IMR-90 (cell line): ENCODE data around the gene CNOT2. TPM values are rescaled to one million over a fixed set of nuclear protein-coding genes. Genes with fewer than 3 reads are reported as not detected.

Experiments
- ATAC-seq: fragments of 200-7000 bp; cut with Tn5 transposase; 2 replicates; pipeline ENCODE4 v1.9.1; 2020; ENCODE audit warnings: low read depth, mild to moderate bottlenecking, moderate library complexity
- BruUV-seq: library from RNA; stranded (reverse); fragments of 400-500 nt; replicated peaks from 2 replicates; lab custom pipeline; 2021; lab: Mats Ljungman, UMichigan
- CTCF ChIA-PET: fragments of 300-600 bp; formaldehyde crosslinking; extraction: SDS; loops from one replicate; lab custom pipeline; 2021; ENCODE audit warnings: antibody characterized with exemption; lab: Yijun Ruan, JAX
- POLR2A ChIA-PET: fragments of 300-600 bp; sonication (Branson Sonifier 250); formaldehyde crosslinking; loops from one replicate; lab custom pipeline; 2022; ENCODE audit warnings: antibody characterized with exemption; ENCODE audit not compliant: unreplicated experiment; lab: Charles Lee
- DNase-seq: peaks from one replicate; pipeline ENCODE4 v3.0.0; 2013
- H2AFZ ChIP-seq: replicated peaks from 2 replicates; pipeline ENCODE3; 2013; ENCODE audit warnings: low read length, mild to moderate bottlenecking; ENCODE audit not compliant: poor library complexity
- H2AK5ac ChIP-seq: 2 replicates; pipeline ENCODE4 v1.6.1; 2013; ENCODE audit warnings: low read depth, low read length, inconsistent platforms
- H2AK9ac ChIP-seq: replicated peaks from 2 replicates; pipeline ENCODE3; 2013; ENCODE audit warnings: mild to moderate bottlenecking, low read depth, low read length, moderate library complexity; ENCODE audit not compliant: poor library complexity
- H2BK120ac ChIP-seq: 2 replicates; pipeline ENCODE4 v1.6.1; 2013; ENCODE audit warnings: low read depth, low read length, inconsistent platforms
- H2BK15ac ChIP-seq: 3 replicates; pipeline ENCODE4 v1.6.1; 2013; ENCODE audit warnings: low read depth, low read length, inconsistent platforms
- H2BK20ac ChIP-seq: 2 replicates; pipeline ENCODE4 v1.6.1; 2013; ENCODE audit warnings: low read depth, mild to moderate bottlenecking, inconsistent platforms, low read length, moderate library complexity
- H2BK5ac ChIP-seq: 2 replicates; pipeline ENCODE4 v1.6.1; 2013; ENCODE audit warnings: mild to moderate bottlenecking, low read depth, low read length, inconsistent platforms; ENCODE audit not compliant: poor library complexity, severe bottlenecking
- H3K14ac ChIP-seq: replicated peaks from 2 replicates; pipeline ENCODE4 v1.6.1; 2013; ENCODE audit warnings: low read depth, low read length, inconsistent platforms
- H3K18ac ChIP-seq: 2 replicates; pipeline ENCODE4 v1.6.1; 2013; ENCODE audit warnings: low read depth, low read length, control low read depth
- H3K23ac ChIP-seq: 2 replicates; pipeline ENCODE4 v1.6.1; 2013; ENCODE audit warnings: low read depth, low read length, inconsistent platforms
- H3K27ac ChIP-seq: 2 replicates; pipeline ENCODE4 v1.5.1; 2013; ENCODE audit warnings: mild to moderate bottlenecking, control low read depth, low read length; ENCODE audit not compliant: insufficient read depth
- H3K27me3 ChIP-seq: 2 replicates; pipeline ENCODE4 v1.6.1; 2013; ENCODE audit warnings: low read length; ENCODE audit not compliant: control insufficient read depth, insufficient read depth
- H3K36me3 ChIP-seq: 2 replicates; pipeline ENCODE4 v1.6.1; 2013; ENCODE audit warnings: low read length, mixed read lengths; ENCODE audit not compliant: control insufficient read depth, insufficient read depth
- H3K4ac ChIP-seq: 2 replicates; pipeline ENCODE4 v1.6.1; 2013; ENCODE audit warnings: low read depth, low read length, inconsistent platforms
- H3K4me1 ChIP-seq: 2 replicates; pipeline ENCODE4 v1.6.1; 2013; ENCODE audit warnings: low read length, mixed read lengths; ENCODE audit not compliant: control insufficient read depth, insufficient read depth
- H3K4me2 ChIP-seq: 2 replicates; pipeline ENCODE4 v1.6.1; 2013; ENCODE audit warnings: low read depth, mild to moderate bottlenecking, control low read depth, low read length, moderate library complexity
- H3K4me3 ChIP-seq: 2 replicates; pipeline ENCODE4 v1.5.1; 2013; ENCODE audit warnings: low read depth, mild to moderate bottlenecking, control low read depth, low read length, moderate library complexity; ENCODE audit not compliant: insufficient read depth
- H3K56ac ChIP-seq: 2 replicates; pipeline ENCODE4 v1.6.1; 2013; ENCODE audit warnings: low read length, inconsistent platforms; ENCODE audit not compliant: insufficient read depth; ENCODE audit errors: extremely low read depth
- H3K79me1 ChIP-seq, 2 experiments: 2 replicates each; pipeline ENCODE4 v1.6.1; 2013; ENCODE audit warnings: low read length in 2 of 2, inconsistent platforms in 1 of 2, low read depth in 1 of 2
- H3K9ac ChIP-seq: 2 replicates; pipeline ENCODE4 v1.6.1; 2013; ENCODE audit warnings: low read depth, low read length, control low read depth
- H3K9me1 ChIP-seq: 2 replicates; pipeline ENCODE4 v1.6.1; 2013; ENCODE audit warnings: low read length, inconsistent platforms; ENCODE audit not compliant: insufficient read depth
- H3K9me3 ChIP-seq: 2 replicates; pipeline ENCODE4 v1.6.1; 2013; ENCODE audit warnings: low read length; ENCODE audit not compliant: control insufficient read depth, insufficient read depth
- H4K20me1 ChIP-seq: 2 replicates; pipeline ENCODE4 v1.6.1; 2013; ENCODE audit warnings: low read length, inconsistent platforms; ENCODE audit not compliant: insufficient read depth
- H4K5ac ChIP-seq: 2 replicates; pipeline ENCODE4 v1.6.1; 2013; ENCODE audit warnings: mild to moderate bottlenecking, low read depth, low read length, control low read depth
- H4K8ac ChIP-seq, 2 experiments: 2 replicates each; pipeline ENCODE4 v1.6.1; 2013; ENCODE audit warnings: low read depth in 2 of 2, low read length in 2 of 2, control low read depth in 1 of 2, inconsistent platforms in 1 of 2
- H4K91ac ChIP-seq: 2 replicates; pipeline ENCODE4 v1.6.1; 2013; ENCODE audit warnings: low read depth, low read length, inconsistent platforms; ENCODE audit not compliant: insufficient read depth
- BHLHE40 ChIP-seq: fragments of 150-350 bp; IDR thresholded peaks from 2 replicates; pipeline ENCODE4 v1.6.1; 2016; ENCODE audit warnings: mild to moderate bottlenecking, low read depth, low read length
- CTCF ChIP-seq: conservative IDR thresholded peaks from 2 replicates; pipeline ENCODE4 v1.5.1; 2012; ENCODE audit warnings: mild to moderate bottlenecking, low read depth, low read length, improper control_type of control experiment
- ELK1 ChIP-seq: fragments of 150-350 bp; IDR thresholded peaks from 2 replicates; pipeline ENCODE4 v1.6.1; 2016; ENCODE audit warnings: low read depth, mild to moderate bottlenecking, low read length, moderate library complexity, borderline replicate concordance
- FOS ChIP-seq: fragments of 150-350 bp; IDR thresholded peaks from 2 replicates; pipeline ENCODE4 v1.6.1; 2016; ENCODE audit warnings: low read depth, low read length
- MAZ ChIP-seq: IDR thresholded peaks from 2 replicates; pipeline ENCODE4 v1.6.1; 2012; ENCODE audit warnings: low read depth, mild to moderate bottlenecking, low read length, improper control_type of control experiment, moderate library complexity, borderline replicate concordance
- MXI1 ChIP-seq: IDR thresholded peaks from 2 replicates; pipeline ENCODE4 v1.6.1; 2012; ENCODE audit warnings: low read depth, mild to moderate bottlenecking, low read length, moderate library complexity, borderline replicate concordance
- NFE2L2 ChIP-seq: fragments of 150-350 bp; IDR thresholded peaks from 2 replicates; pipeline ENCODE4 v1.6.1; 2016; ENCODE audit warnings: low read depth, mild to moderate bottlenecking, low read length
- POLR2A ChIP-seq: IDR thresholded peaks from 2 replicates; pipeline ENCODE4 v1.6.1; 2012; ENCODE audit warnings: mild to moderate bottlenecking, low read depth, low read length
- RCOR1 ChIP-seq: IDR thresholded peaks from 2 replicates; pipeline ENCODE4 v1.6.1; 2012; ENCODE audit warnings: mild to moderate bottlenecking, low read length, improper control_type of control experiment; ENCODE audit not compliant: insufficient replicate concordance
- SMC3 ChIP-seq: fragments of 150-350 bp; IDR thresholded peaks from 2 replicates; pipeline ENCODE4 v1.6.1; 2016; ENCODE audit warnings: low read depth, mild to moderate bottlenecking, antibody characterized with exemption, low read length, moderate library complexity
- USF2 ChIP-seq: fragments of 150-350 bp; IDR thresholded peaks from 2 replicates; pipeline ENCODE4 v1.6.1; 2017; ENCODE audit warnings: mild to moderate bottlenecking, antibody characterized with exemption, low read length, low read depth
- WGBS, 2 experiments: methylation state at CpG; one replicate each; pipeline versions ENCODE4 v1.1.5 to v1.1.7; 2013; ENCODE audit warnings: missing lambda C conversion rate in 2 of 2; ENCODE audit not compliant: insufficient read length in 1 of 2; ENCODE audit errors: extremely low coverage in 2 of 2; 5-methylcytosine and 5-hydroxymethylcytosine counted together
- dilution Hi-C: fragments of 300-500 bp; cut with HindIII; formaldehyde crosslinking; loops from one replicate; pipeline ENCODE4 v1.14.3; 2018; ENCODE audit warnings: low sequenced_read_pairs; ENCODE audit not compliant: unreplicated experiment
- in situ Hi-C: fragments of 300-500 bp; cut with MboI; formaldehyde crosslinking; loops from 3 replicates; pipeline ENCODE4 v1.14.3; 2019; ENCODE audit warnings: low sequenced_read_pairs, inconsistent platforms, mixed read lengths
- intact Hi-C: fragments of 100-400 bp; cut with micrococcal nuclease; formaldehyde crosslinking; loops from 2 replicates; pipeline ENCODE4 v1.10.0; 2022
- polyA plus RNA-seq, 3 experiments: library from polyadenylated mRNA; depleted of rRNA; stranded (reverse); fragments of >200 nt; gene quantifications; 2 replicates each; pipeline ENCODE4 v1.2.3, GENCODE V29; 2012; ENCODE audit warnings: low replicate concordance in 1 of 3
- total RNA-seq: library from RNA; depleted of rRNA; stranded (reverse); fragments of >200 nt; gene quantifications from 2 replicates; pipeline ENCODE4 v1.2.3, GENCODE V29; 2012

The CNOT2 gene
- total and polyA plus RNA-seq, 2 of the 4 experiments (the other 2 are of a cell fraction), result 63.4 to 159 TPM

GRCh38 chr12:70264067-70264867, 21.0 kb downstream of the CNOT2 start:
- Histone ChIP-seq H3K9me3 (no peaks in the 10 kb centered on the region), H3K18ac (no peak overlapping the region), H2AK9ac (no peak overlapping the region), H4K91ac (no peak overlapping the region), H3K23ac (no peak overlapping the region), H2BK5ac (no peak overlapping the region), H3K14ac (no peak overlapping the region), H3K4me1 (peaks cover 4% of the 10 kb centered on the region), H2BK15ac (no peak overlapping the region), H3K9ac (no peak overlapping the region), H3K4me3 (no peak overlapping the region), H3K27ac (no peak overlapping the region), H3K56ac (no peak overlapping the region), H4K5ac (no peak overlapping the region), H2AFZ (no peak overlapping the region), H4K20me1 (peaks cover 44% of the 10 kb centered on the region; the same call in 1 of the 2 replicates), H3K4ac (no peak overlapping the region), H2BK120ac (no peak overlapping the region), H3K4me2 (no peak overlapping the region), H3K27me3 (no peaks in the 10 kb centered on the region), H3K79me1 (peaks cover 8 to 29% of the 10 kb centered on the region in 2 experiments), H2AK5ac (no peak overlapping the region), H4K8ac (no peak overlapping the region), H2BK20ac (no peak overlapping the region), H3K36me3 (no peaks in the 10 kb centered on the region), H3K9me1 (0 out of 2 replicates have a peak, but pooled peaks cover 2% of the 10 kb centered on the region)
- POLR2A ChIA-PET, result no interaction called here
- intact Hi-C loops, result no loop called here
- dilution Hi-C loops, result no loop called here
- DNase-seq, result no peak
- no peak for ATAC-seq
- CTCF ChIA-PET, result no interaction called here
- no TSS peak for BruUV-seq
- no peak for TF ChIP-seq RCOR1
- TF ChIP-seq NFE2L2, result no peak
- no peak for TF ChIP-seq SMC3
- no peak for TF ChIP-seq POLR2A
- TF ChIP-seq BHLHE40, result no peak
- TF ChIP-seq FOS, result no peak
- no peak for TF ChIP-seq MXI1
- no peak for TF ChIP-seq CTCF
- TF ChIP-seq USF2, result no peak
- TF ChIP-seq MAZ, result no peak
- TF ChIP-seq ELK1, result no peak
- WGBS, 2 experiments, result 100% methylated on average over 1 of the region's 6 CpGs; no CpG with 5 or more reads in 1 of the 2 experiments
- in situ Hi-C loops, result no loop called here
